H9 (cell line): ENCODE results near the gene PLS3. TPM values are rescaled to one million over a fixed set of nuclear protein-coding genes. Genes with fewer than 3 reads are reported as not detected.

ENCODE experiments used
- DNase-seq: peaks from one replicate; pipeline ENCODE4 v3.0.0-alpha.2; 2017
- H2AFZ ChIP-seq: one replicate; pipeline ENCODE4 v1.6.1; 2013; ENCODE audit warnings: mild to moderate bottlenecking, low read length, control low read depth, moderate library complexity
- H2AK5ac ChIP-seq: 2 replicates; pipeline ENCODE4 v1.6.1; 2013; ENCODE audit warnings: low read length, control low read depth, mixed read lengths; ENCODE audit not compliant: insufficient read length
- H2BK120ac ChIP-seq: one replicate; pipeline ENCODE4 v1.6.1; 2013; ENCODE audit warnings: low read depth, mild to moderate bottlenecking, low read length, control low read depth, inconsistent platforms; ENCODE audit not compliant: poor library complexity, severe bottlenecking
- H2BK12ac ChIP-seq: 2 replicates; pipeline ENCODE4 v1.6.1; 2013; ENCODE audit warnings: low read length, control low read depth, mixed read lengths, low read depth; ENCODE audit not compliant: insufficient read length
- H2BK15ac ChIP-seq: 2 replicates; pipeline ENCODE4 v1.6.1; 2013; ENCODE audit warnings: low read depth, low read length, control low read depth
- H2BK20ac ChIP-seq: one replicate; pipeline ENCODE4 v1.6.1; 2013; ENCODE audit warnings: low read depth, mild to moderate bottlenecking, low read length, control low read depth, inconsistent platforms; ENCODE audit not compliant: poor library complexity, severe bottlenecking
- H2BK5ac ChIP-seq: 2 replicates; pipeline ENCODE4 v1.6.1; 2013; ENCODE audit warnings: low read length, control low read depth, mixed read lengths; ENCODE audit not compliant: insufficient read length
- H3K14ac ChIP-seq: 2 replicates; pipeline ENCODE4 v1.6.1; 2013; ENCODE audit warnings: low read length, control low read depth; ENCODE audit not compliant: insufficient read depth
- H3K18ac ChIP-seq: 2 replicates; pipeline ENCODE4 v1.6.1; 2013; ENCODE audit warnings: low read depth, mild to moderate bottlenecking, mixed read lengths, low read length, control low read depth; ENCODE audit not compliant: insufficient read length
- H3K23ac ChIP-seq: 2 replicates; pipeline ENCODE4 v1.6.1; 2013; ENCODE audit warnings: low read length, control low read depth, mixed read lengths, low read depth; ENCODE audit not compliant: insufficient read length
- H3K23me2 ChIP-seq: 2 replicates; pipeline ENCODE4 v1.6.1; 2013; ENCODE audit warnings: low read depth, mild to moderate bottlenecking, mixed read lengths, low read length, control low read depth; ENCODE audit not compliant: insufficient read length, poor library complexity, severe bottlenecking
- H3K27ac ChIP-seq: 2 replicates; pipeline ENCODE4 v1.5.1; 2013; ENCODE audit warnings: low read length, control low read depth, mixed read lengths, low read depth; ENCODE audit not compliant: insufficient read length
- H3K27me3 ChIP-seq: 2 replicates; pipeline ENCODE4 v1.6.1; 2013; ENCODE audit warnings: low read length, control low read depth, inconsistent platforms; ENCODE audit not compliant: insufficient read depth
- H3K4ac ChIP-seq: 2 replicates; pipeline ENCODE4 v1.6.1; 2013; ENCODE audit warnings: low read depth, mild to moderate bottlenecking, control low read depth, inconsistent platforms, low read length, moderate library complexity
- H3K4me1 ChIP-seq: 2 replicates; pipeline ENCODE4 v1.6.1; 2013; ENCODE audit warnings: low read length, control low read depth, inconsistent platforms; ENCODE audit not compliant: insufficient read depth
- H3K4me2 ChIP-seq: 2 replicates; pipeline ENCODE4 v1.6.1; 2013; ENCODE audit warnings: low read length, control low read depth, mixed read lengths; ENCODE audit not compliant: insufficient read length, insufficient read depth
- H3K56ac ChIP-seq: 2 replicates; pipeline ENCODE4 v1.6.1; 2013; ENCODE audit warnings: low read depth, mild to moderate bottlenecking, mixed read lengths, low read length, control low read depth; ENCODE audit not compliant: insufficient read length
- H3K79me1 ChIP-seq: 2 replicates; pipeline ENCODE4 v1.6.1; 2013; ENCODE audit warnings: low read depth, mild to moderate bottlenecking, moderate library complexity, low read length, control low read depth, inconsistent platforms; ENCODE audit not compliant: insufficient read depth, poor library complexity, severe bottlenecking
- H3K79me2 ChIP-seq: 2 replicates; pipeline ENCODE4 v1.6.1; 2013; ENCODE audit warnings: low read length, control low read depth, inconsistent platforms; ENCODE audit not compliant: insufficient read depth
- H3K9ac ChIP-seq: 2 replicates; pipeline ENCODE4 v1.6.1; 2013; ENCODE audit warnings: low read length, control low read depth, mixed read lengths; ENCODE audit not compliant: insufficient read length; ENCODE audit errors: extremely low read depth
- H3K9me3 ChIP-seq: one replicate; pipeline ENCODE4 v1.6.1; 2013; ENCODE audit warnings: low read depth, low read length, inconsistent platforms; ENCODE audit not compliant: control insufficient read depth
- H3T11ph ChIP-seq: one replicate; pipeline ENCODE4 v1.6.1; 2013; ENCODE audit warnings: mild to moderate bottlenecking, low read length, control low read depth, inconsistent platforms
- H4K20me1 ChIP-seq: one replicate; pipeline ENCODE4 v1.6.1; 2013; ENCODE audit not compliant: control insufficient read depth, insufficient read length, insufficient read depth
- H4K5ac ChIP-seq: 2 replicates; pipeline ENCODE4 v1.6.1; 2013; ENCODE audit warnings: low read depth, mild to moderate bottlenecking, mixed read lengths, low read length, control low read depth; ENCODE audit not compliant: insufficient read length
- H4K8ac ChIP-seq: replicated peaks from 2 replicates; pipeline ENCODE4 v1.6.1; 2013; ENCODE audit warnings: low read length, control low read depth, mixed read lengths, low read depth; ENCODE audit not compliant: insufficient read length
- H4K91ac ChIP-seq: 2 replicates; pipeline ENCODE4 v1.6.1; 2013; ENCODE audit warnings: low read depth, mild to moderate bottlenecking, moderate library complexity, mixed read lengths, low read length, control low read depth; ENCODE audit not compliant: insufficient read length
- H3K27ac Mint-ChIP-seq, 3 experiments: 2 replicates in 2 of 3; 3 replicates in 1 of 3; pipeline ENCODE4 v1.8.0; 2020 to 2021; ENCODE audit warnings: mixed read lengths in 3 of 3, mild to moderate bottlenecking in 1 of 3, moderate library complexity in 1 of 3
- H3K27me3 Mint-ChIP-seq: 2 replicates; pipeline ENCODE4 v1.8.0; 2021; ENCODE audit warnings: low read depth, mild to moderate bottlenecking, moderate library complexity, mixed read lengths
- H3K36me3 Mint-ChIP-seq, 3 experiments: 2 replicates in 2 of 3; 3 replicates in 1 of 3; pipeline ENCODE4 v1.8.0; 2020 to 2021; ENCODE audit warnings: low read depth in 3 of 3, mixed read lengths in 3 of 3; ENCODE audit not compliant: insufficient read depth in 1 of 3
- H3K4me1 Mint-ChIP-seq, 2 experiments: 2 replicates each; pipeline ENCODE4 v1.8.0; 2020; ENCODE audit warnings: mixed read lengths in 2 of 2
- H3K4me3 Mint-ChIP-seq, 2 experiments: 2 replicates in 1 of 2; 3 replicates in 1 of 2; pipeline ENCODE4 v1.8.0; 2020 to 2021; ENCODE audit warnings: mild to moderate bottlenecking in 2 of 2, mixed read lengths in 2 of 2, moderate library complexity in 1 of 2
- H3K9me3 Mint-ChIP-seq, 2 experiments: 2 replicates in 1 of 2; 3 replicates in 1 of 2; pipeline ENCODE4 v1.8.0; 2020; ENCODE audit warnings: mild to moderate bottlenecking in 2 of 2, mixed read lengths in 2 of 2, moderate library complexity in 1 of 2
- WGBS: extraction: QIAGEN DNeasy Blood & Tissue Kit; methylation state at CpG from one replicate; pipeline ENCODE4 v1.1.7; 2013; ENCODE audit warnings: missing lambda C conversion rate, low lambda C conversion rate, mixed read lengths; ENCODE audit not compliant: insufficient read length; ENCODE audit errors: extremely low coverage; 5-methylcytosine and 5-hydroxymethylcytosine counted together
- total RNA-seq: library from RNA; stranded (reverse); gene quantifications from 2 replicates; pipeline ENCODE4 v1.2.1, GENCODE V29; 2021
- TF ChIP-seq, protein P1 (sequence below): fragments of 200-600 bp; sonication (generic); conservative IDR thresholded peaks from 3 replicates; pipeline ENCODE4 v1.8.0; 2021; ENCODE audit warnings: antibody characterized with exemption, mild to moderate bottlenecking

PLS3 gene
- total RNA-seq, 1 experiment from 2014 or later, result 315 TPM

- no peak overlapping the region for H3K4me2 ChIP-seq
- H3K9me3 ChIP-seq, result no peaks in the 10 kb centered on the region
- H2BK12ac ChIP-seq, result no peak overlapping the region
- no peak overlapping the region for H3K56ac ChIP-seq
- H2BK15ac ChIP-seq, result no peak overlapping the region
- no peaks in the 10 kb centered on the region for H3K27me3 Mint-ChIP-seq
- no peak overlapping the region for H3K14ac ChIP-seq
- no peak overlapping the region for H4K91ac ChIP-seq
- H3K18ac ChIP-seq, result no peak overlapping the region
- peaks cover 18 to 19% of the 10 kb centered on the region in 2 experiments for H3K4me1 Mint-ChIP-seq
- H3K27ac Mint-ChIP-seq, result peak overlapping the region; percentile 55 to 92 (median 76); a peak in 6 of 7 replicates
- H3K36me3 Mint-ChIP-seq, result peaks cover 7 to 52% (median 49%) of the 10 kb centered on the region in 3 experiments; a peak in 6 of 7 replicates
- no peak for DNase-seq
- no peak overlapping the region for H3K4me3 Mint-ChIP-seq
- H2BK5ac ChIP-seq, result no peak overlapping the region
- no peaks in the 10 kb centered on the region for H3K79me2 ChIP-seq
- no peaks in the 10 kb centered on the region for H3K79me1 ChIP-seq
- no peaks in the 10 kb centered on the region for H3K23me2 ChIP-seq
- H2AFZ ChIP-seq, result no peak overlapping the region
- no peaks in the 10 kb centered on the region for H3K9me3 Mint-ChIP-seq
- H4K20me1 ChIP-seq, result no peaks in the 10 kb centered on the region
- no CpG with 5 or more reads among the region's 6 CpGs for WGBS
- H3K27ac ChIP-seq, result no peak overlapping the region
- H2BK20ac ChIP-seq, result no peak overlapping the region
- TF ChIP-seq, protein P1, sequence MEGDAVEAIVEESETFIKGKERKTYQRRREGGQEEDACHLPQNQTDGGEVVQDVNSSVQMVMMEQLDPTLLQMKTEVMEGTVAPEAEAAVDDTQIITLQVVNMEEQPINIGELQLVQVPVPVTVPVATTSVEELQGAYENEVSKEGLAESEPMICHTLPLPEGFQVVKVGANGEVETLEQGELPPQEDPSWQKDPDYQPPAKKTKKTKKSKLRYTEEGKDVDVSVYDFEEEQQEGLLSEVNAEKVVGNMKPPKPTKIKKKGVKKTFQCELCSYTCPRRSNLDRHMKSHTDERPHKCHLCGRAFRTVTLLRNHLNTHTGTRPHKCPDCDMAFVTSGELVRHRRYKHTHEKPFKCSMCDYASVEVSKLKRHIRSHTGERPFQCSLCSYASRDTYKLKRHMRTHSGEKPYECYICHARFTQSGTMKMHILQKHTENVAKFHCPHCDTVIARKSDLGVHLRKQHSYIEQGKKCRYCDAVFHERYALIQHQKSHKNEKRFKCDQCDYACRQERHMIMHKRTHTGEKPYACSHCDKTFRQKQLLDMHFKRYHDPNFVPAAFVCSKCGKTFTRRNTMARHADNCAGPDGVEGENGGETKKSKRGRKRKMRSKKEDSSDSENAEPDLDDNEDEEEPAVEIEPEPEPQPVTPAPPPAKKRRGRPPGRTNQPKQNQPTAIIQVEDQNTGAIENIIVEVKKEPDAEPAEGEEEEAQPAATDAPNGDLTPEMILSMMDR, result no peak
- H2AK5ac ChIP-seq, result no peak overlapping the region
- H3T11ph ChIP-seq, result no peak overlapping the region
- no peak overlapping the region for H3K9ac ChIP-seq
- H4K8ac ChIP-seq, result no peak overlapping the region
- no peaks in the 10 kb centered on the region for H3K4me1 ChIP-seq
- no peak overlapping the region for H3K4ac ChIP-seq
- no peak overlapping the region for H3K23ac ChIP-seq
- no peak overlapping the region for H4K5ac ChIP-seq
- no peak overlapping the region for H2BK120ac ChIP-seq
- no peaks in the 10 kb centered on the region for H3K27me3 ChIP-seq
Measured at GRCh38 chrX:115625572-115626301, 64.8 kb downstream of the PLS3 start.
